Measurements from ENCODE around the gene CHRNA7.

Gene CHRNA7

DNA sequence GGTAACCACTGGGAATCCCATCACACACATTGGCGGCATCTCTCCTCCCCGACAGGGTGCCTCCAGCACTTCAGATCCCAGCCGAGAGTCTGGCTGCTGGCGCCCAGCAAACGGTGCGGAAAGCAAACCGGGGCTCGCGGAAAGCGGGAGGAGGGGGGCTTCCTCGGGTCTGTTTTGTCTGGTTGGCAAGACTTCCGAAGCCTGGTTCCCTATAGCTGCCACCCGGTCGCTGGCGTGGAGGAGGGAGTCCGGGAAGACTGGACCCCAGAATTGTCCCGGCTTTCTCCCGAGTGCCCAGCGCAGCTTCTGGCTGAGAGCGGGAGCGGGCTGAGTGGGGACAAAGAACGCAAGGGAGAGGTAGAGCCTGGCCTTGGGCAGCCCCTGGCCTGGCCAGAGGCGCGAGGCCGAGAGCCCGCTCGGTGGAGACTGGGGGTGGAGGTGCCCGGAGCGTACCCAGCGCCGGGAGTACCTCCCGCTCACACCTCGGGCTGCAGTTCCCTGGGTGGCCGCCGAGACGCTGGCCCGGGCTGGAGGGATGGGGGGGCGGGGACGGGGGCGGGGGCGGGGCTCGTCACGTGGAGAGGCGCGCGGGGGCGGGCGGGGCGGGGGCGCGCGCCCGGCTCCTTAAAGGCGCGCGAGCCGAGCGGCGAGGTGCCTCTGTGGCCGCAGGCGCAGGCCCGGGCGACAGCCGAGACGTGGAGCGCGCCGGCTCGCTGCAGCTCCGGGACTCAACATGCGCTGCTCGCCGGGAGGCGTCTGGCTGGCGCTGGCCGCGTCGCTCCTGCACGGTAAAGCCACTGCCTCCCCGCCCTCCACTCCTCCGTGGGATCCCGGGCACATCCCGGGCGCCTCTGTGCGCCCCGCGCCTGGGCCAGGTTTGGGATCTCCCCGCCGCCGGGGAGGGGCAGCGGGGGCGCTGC is at the start of gene CHRNA7:
Gene CHRNA7, plus strand, starts transcription at position 654 of the 920 bp plus-strand sequence. Its CDS starts 80 bp downstream, at position 734.
- no peak for DNase-seq

- DNase-seq: no peak
These were observed 44.7 kb upstream of the CHRNA7 start for GRCh38 chr15:31985607-31986006.

- no peak for DNase-seq
These were observed 37.3 kb upstream of the CHRNA7 start for GRCh38 chr15:31993062-31993461.

DNA sequence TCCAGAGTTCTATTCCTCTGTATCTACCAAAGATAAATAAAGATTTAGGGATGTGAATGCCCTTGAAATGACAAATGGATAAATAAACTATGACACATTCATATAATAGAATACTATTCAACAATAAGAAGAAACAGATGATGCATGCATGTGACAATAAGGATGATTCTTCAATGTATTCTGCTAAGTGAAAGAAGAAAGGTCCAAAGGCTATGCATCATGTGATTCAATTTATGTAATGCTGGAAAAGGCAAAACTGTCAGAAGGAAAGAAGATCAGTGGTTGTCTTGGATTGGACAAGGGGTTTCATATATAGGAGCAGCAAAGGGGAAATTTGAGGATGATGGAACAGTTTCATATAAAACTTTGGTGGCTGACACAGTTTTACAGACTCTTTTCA is 32.6 kb upstream of the CHRNA7 start:
- no peak for DNase-seq

- DNase-seq: no peak
These were observed 26.8 kb upstream of the CHRNA7 start for GRCh38 chr15:32003558-32003957.

DNA sequence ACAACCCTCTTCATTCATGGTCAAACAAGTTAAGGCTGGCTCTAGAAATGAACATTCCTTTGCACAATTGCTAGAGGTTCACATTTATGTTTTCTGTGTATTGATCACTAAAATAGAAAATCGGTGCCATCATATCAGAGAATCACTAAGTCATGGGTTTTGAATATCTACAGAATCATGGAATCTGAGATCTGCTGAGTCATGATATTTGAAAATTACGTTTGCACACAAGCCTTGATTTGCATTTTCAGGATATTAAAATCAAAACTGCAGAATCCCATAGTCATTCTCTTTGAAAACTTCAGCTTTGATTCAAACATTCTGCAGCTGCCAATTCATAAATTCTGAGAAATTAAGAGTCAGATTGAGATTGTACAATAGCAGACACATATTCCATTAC is 26.1 kb upstream of the CHRNA7 start:
- DNase-seq: no peak

GRCh38 chr15:32007355-32007960 is 22.9 kb upstream of the CHRNA7 start:
- no peak for DNase-seq

- no peak for DNase-seq
These were observed 15.4 kb upstream of the CHRNA7 start for GRCh38 chr15:32014953-32015352.

DNA sequence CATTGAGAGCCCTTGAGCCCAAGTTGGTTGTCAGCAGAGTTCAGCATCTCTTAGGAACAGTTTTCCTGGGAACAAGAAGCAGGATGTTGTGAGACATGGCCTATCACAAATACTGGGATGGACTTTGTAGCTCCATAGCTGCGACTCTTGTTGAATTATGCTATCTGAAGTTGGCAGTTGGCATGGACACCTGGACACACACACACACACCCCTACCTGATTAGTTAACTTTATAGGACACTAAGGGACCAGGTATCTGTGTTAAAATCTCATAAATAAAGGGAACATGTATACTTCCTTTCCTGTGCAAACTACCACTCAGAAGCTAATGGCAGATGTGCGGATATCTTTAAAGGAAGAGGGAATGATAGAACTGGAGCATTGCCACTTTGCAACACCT is 10.2 kb upstream of the CHRNA7 start:
- DNase-seq: no peak

GRCh38 chr15:32028921-32029320 is 1.4 kb upstream of the CHRNA7 start:
- DNase-seq: no peak

GRCh38 chr15:32029409-32029861 is 880 bp upstream of the CHRNA7 start:
- DNase-seq: no peak

DNA sequence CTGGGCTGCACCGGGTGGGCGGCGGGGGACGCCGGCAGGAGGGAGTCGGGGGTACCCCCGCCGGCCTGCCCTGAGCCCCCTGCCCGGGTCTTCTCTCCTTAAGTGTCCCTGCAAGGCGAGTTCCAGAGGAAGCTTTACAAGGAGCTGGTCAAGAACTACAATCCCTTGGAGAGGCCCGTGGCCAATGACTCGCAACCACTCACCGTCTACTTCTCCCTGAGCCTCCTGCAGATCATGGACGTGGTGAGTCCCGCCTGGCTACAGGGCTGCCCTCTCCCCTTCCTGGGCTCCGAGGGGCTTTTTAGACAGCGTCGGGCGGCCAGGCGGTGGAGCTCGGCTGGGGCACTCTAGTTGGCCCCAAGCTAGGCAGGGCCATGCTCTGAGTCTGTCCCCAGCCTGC is 480 bp downstream of the CHRNA7 start:
- DNase-seq: no peak

DNA sequence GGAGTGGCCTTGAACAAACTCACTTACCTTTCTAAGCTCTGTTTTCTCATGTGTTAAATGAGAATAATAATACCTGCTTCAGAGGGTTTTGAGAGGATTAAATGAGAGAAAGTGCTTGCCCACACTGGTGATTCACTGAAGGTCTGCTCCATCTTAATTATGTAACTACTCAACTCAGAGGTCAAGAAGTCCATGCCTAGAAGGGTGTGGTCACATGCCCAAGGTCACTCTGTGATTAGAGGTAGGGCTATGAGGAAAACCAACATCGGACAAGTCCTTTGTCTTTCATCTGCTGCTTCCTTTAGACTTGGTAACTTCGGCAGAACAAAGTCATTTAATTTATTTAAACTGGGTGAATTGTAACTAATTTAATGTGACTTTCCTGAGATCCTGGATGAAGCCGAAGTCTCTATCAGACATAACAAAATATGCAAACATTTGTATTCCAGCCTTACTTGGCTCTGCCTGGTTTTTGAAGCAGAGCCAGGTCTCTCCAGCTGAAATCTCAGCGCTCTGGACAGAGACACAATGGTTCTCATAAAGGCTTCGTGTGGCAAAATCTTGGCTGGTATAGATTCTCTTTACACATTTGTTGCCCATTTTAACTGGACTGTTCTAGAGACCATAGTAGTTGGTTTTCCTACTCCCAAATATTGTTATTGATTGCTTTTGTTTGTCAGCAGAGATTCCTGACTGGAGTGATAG is 3.0 kb downstream of the CHRNA7 start:
- DNase-seq: no peak

DNA sequence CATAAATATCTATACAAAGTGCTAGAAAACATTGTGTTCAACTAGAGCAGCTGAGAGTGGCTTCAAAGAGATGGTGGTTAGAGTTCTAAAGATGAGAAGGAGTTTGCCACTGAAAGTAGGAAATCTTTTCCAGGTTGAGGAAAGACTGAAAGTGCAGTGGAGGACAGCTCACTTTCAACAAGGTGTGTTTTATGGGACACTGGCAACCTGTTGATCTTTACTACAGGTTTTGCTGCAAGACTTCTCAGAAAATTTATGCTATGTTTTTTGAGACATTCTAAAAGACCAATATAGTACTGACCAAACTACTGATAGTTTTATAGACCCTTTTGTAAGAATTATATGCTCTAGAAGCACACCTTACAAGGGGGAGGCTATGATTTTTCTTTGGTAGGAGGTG is 3.8 kb downstream of the CHRNA7 start:
- no peak for DNase-seq

DNA sequence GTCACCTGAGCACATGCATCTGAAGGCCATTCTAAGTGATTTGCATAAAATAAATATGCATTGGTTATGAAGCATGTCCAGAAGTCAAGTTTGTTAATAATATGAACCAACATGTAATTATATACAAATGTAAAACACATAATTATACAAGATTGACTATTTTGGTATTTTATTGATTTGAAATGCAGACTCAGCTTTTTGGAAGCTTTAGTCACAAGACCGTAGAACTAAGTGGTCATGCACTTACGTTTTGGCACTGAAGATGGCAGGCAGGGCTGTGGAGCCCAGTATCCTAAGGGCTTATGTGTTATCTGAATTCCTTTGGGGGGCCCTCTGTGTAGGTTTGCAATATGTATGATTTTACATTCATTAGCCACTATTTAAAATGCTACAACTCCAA is 5.0 kb downstream of the CHRNA7 start:
- no peak for DNase-seq

- no peak for DNase-seq
These were observed 6.7 kb downstream of the CHRNA7 start for GRCh38 chr15:32036971-32037370.

DNA sequence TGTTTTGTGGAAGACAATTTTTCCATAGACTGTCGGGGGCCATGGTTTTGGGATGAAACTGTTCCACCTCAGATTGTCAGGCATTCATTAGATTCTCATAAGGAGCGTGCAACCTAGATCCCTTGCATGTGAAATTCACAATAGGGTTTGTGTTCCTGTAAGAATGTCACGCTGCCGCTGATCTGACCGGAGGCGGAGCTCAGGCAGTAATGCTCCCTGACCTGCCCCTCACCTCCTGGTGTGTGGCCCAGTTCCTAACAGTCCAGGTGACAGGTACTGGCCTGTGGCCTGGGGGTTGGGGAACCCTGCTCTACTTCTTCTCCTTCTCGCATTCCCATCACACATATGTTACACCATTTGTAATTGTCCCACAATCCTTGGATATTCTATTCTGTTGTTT is 11.0 kb downstream of the CHRNA7 start:
- DNase-seq: no peak

DNA sequence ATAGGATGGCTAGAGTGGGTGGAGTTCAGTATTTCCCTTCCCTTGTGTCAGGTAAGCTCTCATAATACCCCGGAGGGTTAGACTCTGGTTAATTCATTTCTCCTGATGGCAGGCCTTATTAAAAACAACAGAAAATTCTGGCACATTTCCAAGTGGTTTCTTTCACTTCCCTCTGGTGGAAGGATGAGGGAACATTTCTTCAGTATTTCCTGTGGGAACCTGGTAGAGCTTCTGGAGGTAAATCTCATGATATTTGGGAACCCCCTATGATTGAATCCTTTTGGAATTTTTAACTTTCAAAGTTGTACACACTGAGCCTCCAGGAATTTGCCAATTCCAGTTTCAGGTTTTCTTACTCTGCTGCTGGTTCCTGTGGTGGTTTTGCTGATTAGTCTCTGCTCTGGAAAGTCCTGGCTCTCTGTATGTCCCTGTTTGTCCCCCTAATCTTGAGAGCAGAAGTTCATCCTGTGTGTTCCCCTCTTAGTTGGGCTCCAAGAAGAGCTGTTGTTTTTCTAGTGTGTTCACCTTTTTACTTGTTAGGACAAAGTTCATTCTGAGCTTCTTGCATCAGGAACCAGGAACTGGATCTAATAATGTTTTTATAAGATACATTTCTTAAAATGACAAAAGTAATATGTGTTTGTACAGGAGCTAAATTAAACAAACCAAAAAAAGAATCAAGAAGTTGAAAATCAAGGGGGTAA is 12.1 kb downstream of the CHRNA7 start:
- no peak for DNase-seq

DNA sequence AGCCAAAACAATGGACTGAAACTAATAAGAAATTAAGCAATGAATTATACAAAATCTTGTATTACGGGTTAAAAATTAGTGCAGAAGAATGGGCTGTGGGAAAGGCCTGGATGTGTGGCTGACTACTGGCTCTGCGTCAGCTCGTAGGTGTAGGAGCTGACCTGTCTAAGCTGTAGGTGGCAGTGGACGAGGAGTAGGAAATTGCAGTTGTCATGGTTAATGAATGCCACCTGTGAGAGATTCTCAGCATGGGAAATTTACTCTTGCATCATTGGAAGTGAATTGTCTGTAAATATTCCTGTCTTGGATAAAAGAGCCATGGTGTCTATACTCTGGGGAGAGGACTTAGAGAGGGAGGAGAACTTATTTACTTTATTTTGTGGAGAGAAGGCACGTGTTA is 23.4 kb downstream of the CHRNA7 start:
- no peak for DNase-seq

DNA sequence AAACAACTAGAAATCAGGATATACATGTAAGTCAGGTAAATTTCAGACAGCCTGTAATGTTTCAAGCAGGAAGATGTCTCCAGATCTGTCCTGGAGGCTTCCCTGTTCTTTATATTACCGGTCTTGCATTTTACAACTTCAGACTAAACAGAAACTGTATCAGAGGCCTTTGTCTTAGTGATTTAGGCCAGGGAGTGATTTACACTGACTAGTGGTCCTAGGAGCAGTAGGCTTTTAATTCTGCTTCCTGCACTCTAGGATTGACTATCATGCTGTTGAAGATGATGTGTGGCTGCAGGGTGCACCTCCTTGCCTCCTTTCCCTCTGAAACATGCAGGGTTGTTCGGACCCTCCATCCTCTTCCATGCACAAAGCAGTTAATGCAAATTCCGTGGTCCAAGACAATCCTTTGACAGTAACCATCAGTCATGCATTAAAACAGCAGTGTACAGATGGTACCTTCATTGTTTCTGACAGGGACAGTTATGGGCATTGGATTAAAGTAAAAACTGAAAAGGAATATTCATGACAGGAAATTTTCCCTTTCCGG is 27.6 kb downstream of the CHRNA7 start:
- no peak for DNase-seq

- no peak for DNase-seq
These were observed 30.4 kb downstream of the CHRNA7 start for GRCh38 chr15:32060706-32061105.

DNA sequence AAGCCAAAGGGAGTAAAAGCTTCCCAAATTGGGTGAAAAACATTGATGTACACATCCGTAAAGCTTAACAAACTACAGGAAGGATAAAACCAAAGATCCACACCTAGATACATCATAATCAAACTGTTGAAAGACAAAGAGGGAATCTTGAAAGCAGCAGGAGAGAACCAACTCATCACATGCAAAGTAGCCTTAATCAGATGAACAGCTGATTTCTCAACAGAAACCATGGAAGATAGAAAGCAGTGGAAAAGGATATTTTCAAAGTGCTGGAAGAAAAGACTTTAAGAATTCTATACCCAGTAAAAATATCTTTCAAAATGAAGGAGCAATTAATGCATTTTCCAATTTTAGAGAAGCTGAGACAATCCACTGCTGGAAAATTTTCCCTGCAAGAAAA is 36.8 kb downstream of the CHRNA7 start:
- DNase-seq: no peak

- no peak for DNase-seq
These were observed 59.6 kb downstream of the CHRNA7 start for GRCh38 chr15:32089851-32090359.

Measured in NCI-H2029 treated with DMSO at 0.1 percent for 48 hours (cell line).